Measurements from ENCODE around the gene FBXO44. TPM values are rescaled to one million over a fixed set of nuclear protein-coding genes. Genes with fewer than 3 reads are reported as not detected.
A peak's percentile ranks its signal among the peaks of the same experiment; 100 is the strongest.

FBXO44 gene
- total RNA-seq, 2 donors from 2014 or later, result 29.1 to 39.1 TPM

DNA sequence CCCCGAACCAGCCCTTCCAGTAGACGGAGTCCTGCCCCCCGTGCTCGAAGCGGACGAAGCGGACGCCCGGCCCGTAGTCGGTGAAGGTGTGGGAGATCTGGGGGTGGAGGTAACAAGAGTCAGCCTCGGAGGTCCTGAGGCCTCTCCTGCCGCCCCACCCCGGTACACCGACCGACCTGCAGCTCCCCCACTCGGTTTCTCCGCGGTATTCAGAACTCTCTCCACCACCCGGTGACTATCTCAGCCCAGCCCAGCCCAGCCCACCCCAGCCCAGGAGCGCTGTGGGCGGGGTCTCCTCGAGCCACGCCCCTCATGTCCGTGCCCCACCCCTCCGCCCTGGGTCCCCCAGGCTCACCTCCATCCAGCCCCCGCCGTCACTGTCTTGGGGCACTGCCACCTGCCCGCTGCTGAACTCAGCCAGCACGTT is 5.9 kb upstream of the FBXO44 start:
- H3K27me3 ChIP-seq (ENCODE audit: control insufficient read depth, insufficient read depth, low read length, poor library complexity, severe bottlenecking), result peaks cover 57% of the 10 kb centered on the region
- H3K9me3 ChIP-seq (ENCODE audit: control insufficient read depth, low read length), result no peaks in the 10 kb centered on the region
- no peak overlapping the region for H3K4me3 ChIP-seq (ENCODE audit: low read length)
- no peaks in the 10 kb centered on the region for H3K36me3 ChIP-seq (ENCODE audit: control insufficient read depth, insufficient read depth, low read length)
- H3K4me1 ChIP-seq (ENCODE audit: control insufficient read depth, insufficient read depth, low read length), result no peaks in the 10 kb centered on the region
- no peak overlapping the region for H3K27ac Mint-ChIP-seq
- H3K36me3 Mint-ChIP-seq (ENCODE audit: low read depth), result no peaks in the 10 kb centered on the region
- H3K9ac ChIP-seq (ENCODE audit: extremely low read depth, low read length, poor library complexity, severe bottlenecking), result no peak overlapping the region
- peak; percentile 89 for DNase-seq
- H3K4me1 Mint-ChIP-seq, result peaks cover 2% of the 10 kb centered on the region
- H3K9me3 Mint-ChIP-seq, result no peaks in the 10 kb centered on the region
- H3K27me3 Mint-ChIP-seq (ENCODE audit: insufficient read depth), result peaks cover 44% of the 10 kb centered on the region
- H3K27ac ChIP-seq (ENCODE audit: low read depth, low read length), result no peak overlapping the region
- peak overlapping the region; percentile 10 for H3K4me3 Mint-ChIP-seq
- 32 to 67% methylated on average over 1 to 25 of the region's 30 CpGs for WGBS, 2 experiments (ENCODE audit: insufficient coverage in 1 of 2, insufficient read length in 1 of 2)
- TF ChIP-seq CTCF (conservative IDR thresholded peaks at IDR 0.05), result no peak

DNA sequence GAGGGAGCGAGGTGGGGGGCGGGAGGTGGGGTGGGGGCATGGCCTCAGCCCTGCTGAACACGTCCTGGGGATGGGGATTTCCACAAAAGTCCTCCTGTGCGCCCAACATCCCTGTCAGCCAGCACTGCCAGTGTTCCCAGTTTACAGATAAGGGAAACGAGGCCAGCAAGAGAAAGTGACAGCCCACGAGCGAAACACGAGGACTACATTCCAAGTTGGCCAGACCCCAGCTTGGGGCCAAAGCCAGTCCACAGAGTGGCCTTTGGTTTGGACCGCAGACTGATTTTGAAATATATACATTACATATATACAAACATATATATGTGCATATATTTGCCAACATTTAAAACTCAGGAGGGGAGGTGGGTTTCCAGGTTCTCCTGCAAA is 5.4 kb upstream of the FBXO44 start:
- Mint-ChIP-seq H3K9me3 (no peaks in the 10 kb centered on the region), H3K4me3 (peak overlapping the region; percentile 10), H3K27me3 (ENCODE audit: insufficient read depth) (peaks cover 46% of the 10 kb centered on the region), H3K27ac (no peak overlapping the region), H3K4me1 (peaks cover 2% of the 10 kb centered on the region), H3K36me3 (ENCODE audit: low read depth) (no peaks in the 10 kb centered on the region)
- no peak for DNase-seq
- H3K27ac ChIP-seq (ENCODE audit: low read depth, low read length), result no peak overlapping the region
- peaks cover 61% of the 10 kb centered on the region for H3K27me3 ChIP-seq (ENCODE audit: control insufficient read depth, insufficient read depth, low read length, poor library complexity, severe bottlenecking)
- H3K9ac ChIP-seq (ENCODE audit: extremely low read depth, low read length, poor library complexity, severe bottlenecking), result no peak overlapping the region
- no peak overlapping the region for H3K4me3 ChIP-seq (ENCODE audit: low read length)
- TF ChIP-seq CTCF (conservative IDR thresholded peaks at IDR 0.05), result no peak
- no peaks in the 10 kb centered on the region for H3K9me3 ChIP-seq (ENCODE audit: control insufficient read depth, low read length)
- no peaks in the 10 kb centered on the region for H3K4me1 ChIP-seq (ENCODE audit: control insufficient read depth, insufficient read depth, low read length)
- H3K36me3 ChIP-seq (ENCODE audit: control insufficient read depth, insufficient read depth, low read length), result no peaks in the 10 kb centered on the region
- 40 to 41% methylated on average over 2 to 8 of the region's 9 CpGs for WGBS, 2 experiments (ENCODE audit: insufficient coverage in 1 of 2, insufficient read length in 1 of 2)

GRCh38 chr1:11649624-11650330 is 4.9 kb upstream of the FBXO44 start:
- TF ChIP-seq CTCF (conservative IDR thresholded peaks at IDR 0.05), result no peak
- Mint-ChIP-seq H3K27me3 (ENCODE audit: insufficient read depth) (peaks cover 46% of the 10 kb centered on the region), H3K4me3 (no peak overlapping the region), H3K4me1 (peaks cover 2% of the 10 kb centered on the region), H3K36me3 (ENCODE audit: low read depth) (no peaks in the 10 kb centered on the region), H3K27ac (no peak overlapping the region), H3K9me3 (no peaks in the 10 kb centered on the region)
- H3K4me1 ChIP-seq (ENCODE audit: control insufficient read depth, insufficient read depth, low read length), result no peaks in the 10 kb centered on the region
- no peaks in the 10 kb centered on the region for H3K36me3 ChIP-seq (ENCODE audit: control insufficient read depth, insufficient read depth, low read length)
- H3K9me3 ChIP-seq (ENCODE audit: control insufficient read depth, low read length), result no peaks in the 10 kb centered on the region
- 44 to 57% methylated on average over 10 to 21 of the region's 21 CpGs for WGBS, 2 experiments (ENCODE audit: insufficient coverage in 1 of 2, insufficient read length in 1 of 2)
- H3K27me3 ChIP-seq (ENCODE audit: control insufficient read depth, insufficient read depth, low read length, poor library complexity, severe bottlenecking), result peaks cover 61% of the 10 kb centered on the region
- no peak overlapping the region for H3K9ac ChIP-seq (ENCODE audit: extremely low read depth, low read length, poor library complexity, severe bottlenecking)
- H3K27ac ChIP-seq (ENCODE audit: low read depth, low read length), result no peak overlapping the region
- no peak for DNase-seq
- no peak overlapping the region for H3K4me3 ChIP-seq (ENCODE audit: low read length)
